ENCODE results near the gene HBE1. TPM values are rescaled to one million over a fixed set of nuclear protein-coding genes. Genes with fewer than 3 reads are reported as not detected.
A peak's percentile ranks its signal among the peaks of the same experiment; 100 is the strongest.

The HBE1 gene
- total RNA-seq, 6 experiments from 2014 or later, result not detected

GRCh38 chr11:5232176-5232575 lies 37.6 kb downstream of the HBE1 start:
- Histone ChIP-seq H3K36me3 (no peaks in the 10 kb centered on the region), H3K27me3 (no peaks in the 10 kb centered on the region), H3K9me3 (no peaks in the 10 kb centered on the region), H3K4me3 (no peak overlapping the region), H3K27ac (no peak overlapping the region), H3K4me1 (no peaks in the 10 kb centered on the region)
- ATAC-seq (peak in 2 of 4 donors; percentile 30 to 56), DNase-seq (no peak)
- intact Hi-C loops (cut with DNase I), result no loop called here
- TF ChIP-seq CTCF (IDR thresholded peaks at IDR 0.05) (no peak), POLR2A (IDR thresholded peaks at IDR 0.05) (no peak)
- 45% methylated on average over 3 of the region's 3 CpGs for WGBS (ENCODE audit: insufficient coverage, low coverage, low lambda C conversion rate, missing lambda C conversion rate)

DNA sequence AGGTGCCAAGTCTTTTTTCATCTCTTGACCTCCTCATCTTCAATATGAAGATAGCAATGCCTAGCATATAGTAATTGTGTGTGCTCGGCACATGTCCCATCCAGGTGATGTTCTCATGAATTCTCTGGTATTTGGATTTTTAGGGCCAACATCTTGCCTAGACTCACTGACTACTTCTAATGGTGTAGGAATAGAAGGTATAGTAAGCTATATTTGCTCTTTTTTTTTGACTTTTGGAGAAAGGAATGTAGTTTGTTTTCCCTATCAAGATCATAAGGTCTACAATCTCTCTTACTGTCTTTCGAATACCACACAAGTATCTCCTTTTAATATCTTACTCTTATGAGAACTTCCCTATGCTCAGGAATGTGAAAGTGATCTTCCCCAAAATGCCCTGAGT lies 38.6 kb downstream of the HBE1 start:
- Histone ChIP-seq H3K27ac (no peak overlapping the region), H3K27me3 (no peaks in the 10 kb centered on the region), H3K36me3 (no peaks in the 10 kb centered on the region), H3K9me3 (no peaks in the 10 kb centered on the region), H3K4me3 (no peak overlapping the region), H3K4me1 (no peaks in the 10 kb centered on the region)
- no peak for ATAC-seq
- intact Hi-C loops (cut with DNase I), result no loop called here
- no peak for DNase-seq
- TF ChIP-seq CTCF (IDR thresholded peaks at IDR 0.05) (no peak), POLR2A (IDR thresholded peaks at IDR 0.05) (no peak)
- 64% methylated on average over 2 of the region's 2 CpGs for WGBS (ENCODE audit: insufficient coverage, low coverage, low lambda C conversion rate, missing lambda C conversion rate)

GRCh38 chr11:5230266-5230665 lies 39.5 kb downstream of the HBE1 start:
- Histone ChIP-seq H3K4me3 (no peak overlapping the region), H3K9me3 (no peaks in the 10 kb centered on the region), H3K27me3 (no peaks in the 10 kb centered on the region), H3K36me3 (no peaks in the 10 kb centered on the region), H3K27ac (no peak overlapping the region), H3K4me1 (no peaks in the 10 kb centered on the region)
- no peak for TF ChIP-seq POLR2A (IDR thresholded peaks at IDR 0.05)
- TF ChIP-seq CTCF (IDR thresholded peaks at IDR 0.05), result no peak
- ATAC-seq (no peak), DNase-seq (no peak)
- intact Hi-C loops (cut with DNase I), result no loop called here
- 82% methylated on average over 1 of the region's 1 CpG for WGBS (ENCODE audit: insufficient coverage, low coverage, low lambda C conversion rate, missing lambda C conversion rate)

GRCh38 chr11:5229796-5230195 lies 39.9 kb downstream of the HBE1 start:
- WGBS (ENCODE audit: insufficient coverage, low coverage, low lambda C conversion rate, missing lambda C conversion rate), result 60% methylated on average over 2 of the region's 2 CpGs
- intact Hi-C loops (cut with DNase I), result no loop called here

More at GRCh38 chr11:5229796-5230195, 39.9 kb downstream of the HBE1 start:
- no peak overlapping the region for H3K4me3 ChIP-seq
- DNase-seq (no peak), ATAC-seq (no peak)
- no peaks in the 10 kb centered on the region for H3K27me3 ChIP-seq
- no peak overlapping the region for H3K27ac ChIP-seq
- no peaks in the 10 kb centered on the region for H3K4me1 ChIP-seq
- no peaks in the 10 kb centered on the region for H3K36me3 ChIP-seq
- no peak for TF ChIP-seq POLR2A (IDR thresholded peaks at IDR 0.05)
- TF ChIP-seq CTCF (IDR thresholded peaks at IDR 0.05), result no peak
- H3K9me3 ChIP-seq, result no peaks in the 10 kb centered on the region

Data from right lobe of liver (tissue), 6 donors.